ELR (cell line): ENCODE data around the gene SLC49A4.
A peak's percentile ranks its signal among the peaks of the same experiment; 100 is the strongest.
"Not testable (repeated sequence)": the region's sequence is repeated elsewhere in the genome, so short reads cannot be mapped to it uniquely, and the experiment has no call there.

Experiments
- DNase-seq: peaks from one replicate; pipeline ENCODE4 v3.0.0-alpha.2; 2015; ENCODE audit warnings: low read depth

The SLC49A4 gene, protein sequence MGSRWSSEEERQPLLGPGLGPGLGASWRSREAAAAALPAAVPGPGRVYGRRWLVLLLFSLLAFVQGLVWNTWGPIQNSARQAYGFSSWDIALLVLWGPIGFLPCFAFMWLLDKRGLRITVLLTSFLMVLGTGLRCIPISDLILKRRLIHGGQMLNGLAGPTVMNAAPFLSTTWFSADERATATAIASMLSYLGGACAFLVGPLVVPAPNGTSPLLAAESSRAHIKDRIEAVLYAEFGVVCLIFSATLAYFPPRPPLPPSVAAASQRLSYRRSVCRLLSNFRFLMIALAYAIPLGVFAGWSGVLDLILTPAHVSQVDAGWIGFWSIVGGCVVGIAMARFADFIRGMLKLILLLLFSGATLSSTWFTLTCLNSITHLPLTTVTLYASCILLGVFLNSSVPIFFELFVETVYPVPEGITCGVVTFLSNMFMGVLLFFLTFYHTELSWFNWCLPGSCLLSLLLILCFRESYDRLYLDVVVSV

DNA sequence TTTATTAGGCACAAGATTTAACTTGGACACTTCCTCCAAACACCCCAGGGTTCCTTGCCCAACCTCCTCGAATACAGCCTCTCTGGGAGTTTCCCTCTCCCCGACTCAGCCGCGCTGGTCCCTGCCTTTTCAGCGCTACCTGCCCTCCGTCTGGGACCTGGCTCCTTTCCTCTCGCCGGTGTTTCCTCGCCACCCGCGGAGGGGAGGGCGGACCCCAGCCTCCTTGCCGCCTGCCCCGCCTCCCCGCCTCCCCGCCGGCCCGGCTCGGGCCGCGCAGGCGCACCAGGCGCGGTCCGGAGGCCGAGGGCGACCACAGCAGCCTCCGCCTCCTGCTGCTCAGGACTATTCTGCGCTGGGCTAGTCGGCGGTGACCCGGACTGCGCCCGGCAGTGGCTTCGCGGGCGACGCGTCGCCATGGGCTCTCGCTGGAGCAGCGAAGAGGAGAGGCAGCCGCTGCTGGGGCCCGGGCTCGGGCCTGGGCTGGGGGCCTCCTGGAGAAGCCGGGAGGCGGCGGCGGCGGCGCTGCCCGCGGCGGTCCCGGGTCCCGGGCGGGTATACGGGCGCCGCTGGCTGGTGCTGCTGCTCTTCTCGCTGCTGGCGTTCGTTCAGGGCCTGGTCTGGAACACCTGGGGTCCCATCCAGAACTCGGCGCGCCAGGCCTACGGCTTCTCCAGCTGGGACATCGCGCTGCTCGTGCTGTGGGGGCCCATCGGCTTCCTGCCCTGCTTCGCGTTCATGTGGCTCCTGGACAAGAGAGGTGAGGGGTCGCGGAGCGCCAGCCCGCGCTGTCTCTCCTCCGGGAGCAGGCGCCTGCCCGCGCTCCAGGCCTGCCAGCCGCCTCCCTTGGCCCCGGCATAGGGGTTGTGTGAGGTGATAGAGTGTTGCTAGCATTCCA lies at the start of gene SLC49A4:
TSS of gene SLC49A4 (plus strand) at position 291 of the 895 bp plus-strand sequence. CDS start at position 415, 124 bp downstream.
- DNase-seq: peak; percentile 81

DNA sequence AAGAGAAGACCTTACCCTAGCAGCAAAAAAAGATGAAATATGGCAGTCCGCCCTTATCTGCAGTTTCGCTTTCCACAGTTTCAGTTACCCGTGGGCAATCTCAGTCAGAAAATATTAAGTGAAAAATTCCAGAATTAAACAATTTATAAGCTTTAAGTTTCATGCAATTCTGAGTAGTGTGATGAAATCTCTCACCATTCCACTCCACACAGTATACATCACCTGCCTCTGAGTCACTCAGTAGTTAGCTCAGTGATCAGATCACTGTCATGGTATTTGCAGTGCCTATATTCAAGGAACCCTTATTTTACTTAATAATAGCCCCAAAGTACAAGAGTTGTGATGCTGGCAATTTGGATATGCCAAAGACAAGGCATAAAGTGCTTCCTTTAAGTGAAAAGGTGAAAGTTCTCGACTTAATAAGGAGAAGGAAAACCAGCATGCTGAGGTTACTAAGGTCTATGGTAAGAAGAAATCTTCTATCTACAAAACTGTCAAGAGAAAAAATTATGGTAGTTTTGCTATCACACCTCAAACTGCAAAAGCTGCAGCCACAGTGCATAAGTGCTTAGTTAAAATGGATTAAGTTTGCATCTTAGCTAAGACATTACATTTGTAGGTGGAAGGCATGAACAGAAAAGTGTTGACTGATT lies 49.4 kb upstream of the SLC49A4 start:
- peak; percentile 73 for DNase-seq

DNA sequence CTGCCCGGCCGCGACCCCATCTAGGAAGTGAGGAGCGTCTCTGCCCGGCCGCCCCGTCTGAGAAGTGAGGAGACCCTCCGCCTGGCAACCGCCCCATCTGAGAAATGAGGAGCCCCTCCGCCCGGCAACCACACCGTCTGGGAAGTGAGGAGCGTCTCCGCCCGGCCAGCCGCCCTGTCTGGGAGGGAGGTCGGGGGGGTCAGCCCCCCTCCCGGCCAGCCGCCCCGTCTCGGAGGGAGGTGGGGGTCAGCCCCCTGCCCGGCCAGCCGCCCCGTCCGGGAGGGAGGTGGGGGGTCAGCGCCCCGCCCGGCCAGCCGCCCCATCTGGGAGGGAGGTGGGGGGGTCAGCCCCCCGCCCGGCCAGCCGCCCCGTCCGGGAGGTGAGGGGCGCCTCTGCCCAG lies 47.6 kb upstream of the SLC49A4 start:
- not testable (repeated sequence) for DNase-seq

DNA sequence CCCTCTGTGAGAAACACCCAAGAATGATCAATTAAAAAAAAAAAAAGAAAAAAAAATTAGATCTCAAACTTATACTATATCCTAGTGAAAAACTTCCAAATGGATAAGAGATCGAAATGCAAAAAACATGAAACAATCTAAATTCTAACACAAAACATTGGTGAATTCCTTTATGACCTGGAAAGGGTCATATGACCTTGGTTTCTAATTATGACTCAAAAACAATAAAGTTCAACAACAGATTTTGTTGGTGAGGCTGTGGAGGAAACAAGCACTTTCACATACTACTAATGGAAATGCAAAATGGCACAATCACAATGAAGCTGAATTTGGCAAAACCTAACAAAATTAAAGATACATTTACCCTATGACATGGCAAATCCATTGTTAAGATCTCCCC lies 46.5 kb upstream of the SLC49A4 start:
- DNase-seq: no peak

DNA sequence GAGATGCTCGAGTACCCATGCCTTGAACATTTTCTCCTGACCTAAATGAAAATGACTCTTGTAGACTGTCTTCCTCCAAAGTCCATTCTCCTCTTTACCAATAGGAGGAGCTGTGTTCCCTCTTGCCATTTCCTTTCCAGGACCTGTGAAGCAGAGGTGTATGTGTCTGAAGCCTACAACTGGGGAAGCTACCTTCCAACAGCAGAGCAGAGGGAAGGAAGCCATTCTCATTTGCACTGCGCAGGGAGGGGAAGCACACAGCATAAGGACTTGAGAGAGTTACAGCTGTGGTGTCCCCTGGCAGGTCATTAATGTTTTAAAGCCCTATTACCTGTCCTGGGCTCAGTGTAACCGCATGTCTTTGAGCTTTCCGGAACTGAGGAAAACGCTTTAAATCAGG lies 39.9 kb upstream of the SLC49A4 start:
- DNase-seq: peak; percentile 63

DNA sequence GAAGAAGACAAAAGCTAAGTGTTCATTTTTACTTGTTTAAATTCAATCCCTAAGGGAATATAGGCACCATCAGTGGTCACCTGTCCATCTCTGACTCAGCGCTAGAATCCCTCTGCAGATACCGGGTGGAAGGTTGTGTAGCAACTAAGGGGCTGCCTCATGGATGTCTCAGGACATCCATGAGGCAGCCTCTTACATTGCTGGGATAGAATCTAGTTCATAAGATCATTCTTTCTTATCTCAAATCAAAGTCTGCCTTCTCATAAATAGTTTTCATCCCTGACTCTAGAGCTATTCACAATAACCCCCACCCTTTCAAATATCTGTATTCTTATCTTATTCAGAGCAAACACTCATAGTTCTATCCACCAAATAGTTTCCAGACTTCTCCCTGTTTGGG lies 39.4 kb upstream of the SLC49A4 start:
- no peak for DNase-seq

DNA sequence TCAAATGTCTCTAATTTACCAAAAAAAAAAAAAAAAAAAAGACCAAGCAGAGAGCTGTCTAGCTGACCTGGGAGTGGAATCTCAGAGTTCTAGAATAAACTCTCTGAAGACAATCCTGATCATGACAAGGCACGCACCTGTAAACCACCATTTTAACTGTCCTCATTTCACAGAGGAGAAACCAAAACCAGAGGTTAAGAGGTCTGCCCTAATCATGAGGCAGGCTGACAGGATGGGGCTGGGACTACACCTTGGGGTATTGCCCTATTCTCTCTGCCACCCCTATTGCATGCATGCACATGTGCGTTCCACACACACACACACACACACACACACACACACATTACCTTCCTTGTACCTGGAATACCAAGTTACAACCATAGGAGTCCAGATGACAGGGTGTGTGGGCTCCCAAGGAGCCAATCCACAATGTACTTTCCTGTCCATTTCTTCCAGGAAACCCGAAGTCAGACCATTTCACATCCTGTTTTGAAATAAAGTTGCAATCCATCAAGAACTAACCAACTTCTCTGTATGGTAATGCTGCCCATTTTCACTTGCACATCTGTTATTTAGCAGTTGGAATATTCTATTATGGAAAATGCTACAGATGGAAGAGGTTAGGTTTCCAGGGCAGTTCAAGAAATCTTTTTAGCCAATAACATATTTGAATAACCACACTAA lies 35.9 kb upstream of the SLC49A4 start:
- no peak for DNase-seq

DNA sequence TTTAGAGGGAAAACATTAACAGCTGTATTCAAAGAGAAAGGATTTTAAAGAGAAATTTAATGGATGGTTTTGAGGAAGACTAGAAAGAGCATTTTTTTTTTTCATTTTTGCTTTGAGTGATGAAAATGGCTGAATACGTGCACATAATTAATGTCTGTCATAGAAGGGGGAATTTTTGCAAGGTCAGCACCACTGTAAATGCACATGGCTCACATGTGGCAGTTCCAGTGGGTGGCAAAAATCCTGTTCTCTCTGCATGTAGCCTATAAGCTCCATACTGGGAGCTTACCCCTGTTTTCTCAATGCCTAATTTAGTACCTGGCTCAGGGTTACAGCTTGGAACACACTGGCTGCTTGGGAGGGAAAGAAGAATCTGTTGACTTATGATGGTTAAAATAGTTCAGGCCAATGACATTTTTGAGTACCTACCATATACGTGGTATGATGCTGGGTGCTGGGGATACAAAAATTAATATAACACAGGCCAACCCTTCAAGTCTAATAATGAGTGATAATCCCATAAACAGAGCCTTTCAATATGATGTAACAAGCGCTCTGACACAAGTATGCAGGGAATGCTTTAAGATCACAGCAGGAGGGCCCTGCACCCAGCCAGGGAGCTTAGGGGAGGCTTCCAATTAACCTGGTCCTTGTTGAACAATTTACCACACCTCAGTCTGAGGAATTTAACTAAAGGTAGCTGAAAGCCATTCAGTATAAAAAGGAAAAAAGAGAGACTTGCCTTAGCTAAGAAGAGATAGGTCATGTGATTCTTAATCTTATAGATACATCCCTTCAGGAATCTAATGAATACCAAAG lies 34.2 kb upstream of the SLC49A4 start:
- no peak for DNase-seq

DNA sequence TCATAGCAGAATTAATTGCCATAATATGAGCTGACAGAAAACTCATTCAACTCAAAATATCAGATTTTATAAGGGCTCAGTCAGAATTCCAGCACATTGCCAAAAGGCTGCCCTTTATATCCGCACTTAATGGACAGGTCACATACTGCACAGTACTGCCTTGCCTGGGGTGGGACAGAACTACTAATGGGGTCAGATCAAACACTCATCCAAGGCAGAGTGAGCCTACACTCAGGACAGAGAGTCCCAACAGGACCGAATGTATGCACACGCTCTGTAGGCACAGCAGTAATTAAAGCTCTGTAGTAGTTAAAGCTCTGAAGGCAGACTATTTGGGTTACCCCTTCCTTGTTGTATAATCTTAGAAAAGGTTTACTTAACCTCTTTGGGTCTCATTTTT lies 28.4 kb upstream of the SLC49A4 start:
- DNase-seq: no peak

DNA sequence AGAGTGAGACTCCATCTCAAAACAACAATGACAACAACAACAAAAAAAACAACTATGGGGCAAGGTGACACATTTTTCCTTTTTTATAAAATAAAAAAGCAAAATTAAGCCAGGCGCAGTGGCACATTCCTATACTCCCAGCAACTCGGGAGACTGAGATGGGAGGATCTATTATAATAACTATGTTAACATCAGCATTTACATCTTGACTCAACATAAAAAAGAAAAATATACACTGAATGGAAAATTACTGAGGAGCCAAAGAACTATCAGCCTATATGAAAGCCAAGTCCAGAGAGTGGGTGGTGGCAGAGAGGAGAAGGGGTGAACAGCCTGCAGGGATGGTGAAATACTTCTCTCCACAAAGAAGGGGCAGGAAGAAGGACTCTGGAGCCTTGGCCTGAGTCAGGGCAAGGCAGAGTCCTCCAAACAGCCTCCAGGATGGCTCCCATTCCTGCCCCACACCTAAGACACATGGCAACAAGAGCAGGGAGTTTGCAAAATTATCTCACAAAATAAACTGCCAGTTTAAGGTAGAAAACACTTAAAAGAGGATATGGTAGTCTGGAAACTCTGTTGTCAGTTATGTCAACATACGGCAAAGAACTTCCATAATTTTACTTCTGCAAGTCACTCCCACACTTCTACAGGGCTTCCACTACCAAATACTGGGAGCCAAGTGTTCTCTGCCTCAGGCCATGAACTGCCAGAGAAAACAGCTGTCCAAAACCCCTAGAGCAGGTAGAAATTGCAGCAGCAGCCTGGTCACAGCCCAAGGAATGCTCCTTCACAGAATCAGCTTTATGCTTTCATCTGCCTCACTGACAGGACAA lies 27.1 kb upstream of the SLC49A4 start:
- DNase-seq: no peak

DNA sequence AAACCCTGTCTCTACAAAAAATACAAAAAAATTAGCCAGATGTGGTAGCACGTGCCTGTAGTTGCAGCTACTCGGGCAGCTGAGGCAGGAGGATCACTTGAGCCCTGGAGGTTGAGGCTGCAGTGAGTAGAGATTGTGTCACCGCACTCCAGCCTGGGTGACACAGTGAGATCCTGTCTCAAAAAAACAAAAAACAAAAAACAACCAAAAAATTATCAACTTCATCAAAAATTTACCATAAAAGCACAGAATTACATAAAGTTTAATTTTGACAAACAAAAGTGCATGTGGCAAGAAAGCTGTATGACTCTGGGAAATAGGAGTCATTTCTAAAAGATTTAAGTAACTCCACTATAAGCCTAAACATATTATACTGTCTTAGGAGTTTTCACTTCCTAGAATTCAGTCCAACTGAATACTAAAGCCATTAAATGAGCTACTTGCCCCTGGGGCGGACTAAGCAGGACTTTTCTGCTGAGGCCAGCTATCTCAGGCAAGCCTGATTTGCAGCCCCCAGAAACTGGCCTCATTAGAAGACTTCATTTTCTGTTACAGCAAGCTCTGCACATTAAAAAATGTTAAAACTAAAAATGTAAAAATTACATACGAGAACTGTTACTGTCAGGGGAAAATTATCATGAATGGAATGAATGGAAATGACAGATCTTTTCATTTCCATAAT lies 24.2 kb upstream of the SLC49A4 start:
- DNase-seq: no peak

DNA sequence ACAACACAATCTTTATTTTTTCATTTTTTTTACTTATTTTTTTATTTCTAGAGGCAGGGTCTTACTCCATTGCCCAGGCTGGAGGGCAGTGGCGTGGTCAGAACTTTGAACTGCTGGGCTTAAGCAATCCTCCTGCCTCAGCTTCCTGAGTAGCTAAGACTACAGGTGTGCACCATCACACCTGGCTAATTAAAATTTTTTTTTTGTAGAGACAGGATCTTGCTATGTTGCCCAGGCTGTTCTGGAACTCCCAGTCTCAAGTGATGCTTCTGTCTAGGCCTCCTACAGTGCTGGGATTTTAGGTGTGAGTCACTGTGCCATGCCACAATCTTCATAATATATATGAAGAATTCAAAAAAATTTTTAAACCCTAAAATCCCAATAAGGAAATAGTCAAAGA lies 22.0 kb upstream of the SLC49A4 start:
- no peak for DNase-seq

DNA sequence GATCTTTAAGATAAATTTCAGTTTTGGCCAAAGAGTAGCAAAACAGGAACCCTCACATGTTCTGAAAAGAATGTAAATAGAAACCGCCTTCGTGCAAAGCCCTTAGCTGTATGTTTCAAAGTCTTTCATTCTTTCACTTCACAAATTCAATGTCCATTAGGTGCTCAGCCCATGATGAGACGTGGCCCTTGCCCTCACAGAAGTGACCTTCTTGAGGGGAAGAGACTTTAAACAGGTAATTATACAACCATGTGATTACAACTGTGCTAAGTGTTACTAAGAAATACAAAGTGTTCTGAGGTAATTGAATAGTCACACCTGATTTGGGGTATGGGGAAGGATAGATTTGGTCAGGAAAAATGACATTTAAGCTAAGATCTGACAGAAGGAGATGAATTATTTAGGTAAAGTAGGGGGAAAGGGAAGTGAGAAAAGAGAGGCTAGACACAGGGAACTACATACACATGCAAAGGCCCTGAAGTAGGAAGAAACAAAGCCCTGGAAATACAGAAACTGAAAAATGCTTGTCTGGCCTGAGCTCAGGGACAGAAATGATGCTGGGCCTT lies 20.8 kb upstream of the SLC49A4 start:
- DNase-seq: no peak

DNA sequence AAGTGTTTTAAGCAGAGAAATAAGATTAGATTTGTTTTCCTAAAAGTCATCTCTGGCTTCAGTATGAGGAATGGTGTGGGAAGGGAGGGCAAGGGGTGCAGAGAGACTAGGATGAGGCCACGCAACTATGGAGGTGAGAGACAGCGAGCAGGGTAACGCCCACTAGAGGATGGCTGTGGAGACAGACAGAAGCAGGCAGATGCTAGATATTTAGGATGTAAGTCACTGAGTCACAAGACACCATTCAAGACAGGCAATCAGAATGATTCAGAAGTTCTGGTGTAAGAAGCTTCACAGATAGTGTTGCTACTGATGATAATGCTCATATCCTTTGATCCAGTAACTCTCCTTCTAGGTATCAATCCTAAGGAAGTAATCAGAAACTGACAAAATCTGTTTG lies 20.3 kb upstream of the SLC49A4 start:
- peak; percentile 72 for DNase-seq

DNA sequence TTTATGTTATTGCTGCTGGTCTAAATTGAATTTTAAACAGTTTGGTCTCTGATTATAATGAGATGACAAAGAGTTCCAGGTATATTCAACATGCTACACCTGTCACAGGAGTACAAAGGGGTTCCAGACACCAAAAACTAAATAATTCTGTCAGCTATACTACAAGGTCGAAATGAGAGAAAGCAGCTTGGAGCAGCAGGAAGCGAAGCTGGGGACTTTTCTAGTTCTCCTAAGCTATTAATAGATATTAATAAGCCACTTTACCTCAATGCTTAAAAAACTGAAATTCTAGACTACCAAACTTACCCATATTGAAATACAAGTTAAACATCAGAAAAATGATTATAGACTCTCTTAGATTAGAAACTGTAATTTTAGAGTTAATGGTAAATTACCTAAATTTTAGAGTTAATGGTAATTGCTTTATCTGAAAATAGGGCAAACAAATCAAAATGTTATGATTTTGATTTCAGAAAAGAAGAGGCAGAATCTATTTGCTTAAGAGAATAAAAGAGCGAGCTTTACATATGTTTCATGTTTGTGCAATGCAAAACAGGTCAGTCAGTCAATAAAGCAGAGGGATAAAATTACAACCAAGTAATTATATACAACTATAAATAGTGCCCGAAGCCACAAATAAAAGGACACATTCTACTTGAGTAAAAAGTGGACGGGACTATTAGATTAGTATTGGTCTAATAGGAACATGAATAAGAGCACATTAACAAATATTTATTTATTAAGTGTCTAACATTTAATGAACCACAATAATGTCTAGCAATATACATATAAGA lies 18.0 kb upstream of the SLC49A4 start:
- DNase-seq: no peak

DNA sequence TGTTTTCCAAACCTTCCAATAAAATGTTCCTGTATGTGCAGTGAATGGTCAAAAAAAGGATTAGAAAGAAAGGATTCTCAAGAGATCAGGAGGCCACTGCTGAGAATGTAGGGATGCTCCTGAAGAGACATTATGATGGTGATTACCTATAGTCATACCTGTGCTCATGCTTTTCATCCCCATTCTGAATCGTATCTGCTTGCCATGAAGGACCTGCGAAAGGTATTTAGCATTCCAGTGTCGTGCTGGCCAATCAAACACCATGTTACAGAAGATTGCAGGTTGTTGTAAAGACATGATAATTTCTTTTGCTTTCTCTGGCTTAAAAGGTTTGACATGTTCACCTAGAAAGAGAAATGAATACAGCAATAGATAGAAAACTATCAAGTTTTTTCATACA lies 17.3 kb upstream of the SLC49A4 start:
- no peak for DNase-seq

DNA sequence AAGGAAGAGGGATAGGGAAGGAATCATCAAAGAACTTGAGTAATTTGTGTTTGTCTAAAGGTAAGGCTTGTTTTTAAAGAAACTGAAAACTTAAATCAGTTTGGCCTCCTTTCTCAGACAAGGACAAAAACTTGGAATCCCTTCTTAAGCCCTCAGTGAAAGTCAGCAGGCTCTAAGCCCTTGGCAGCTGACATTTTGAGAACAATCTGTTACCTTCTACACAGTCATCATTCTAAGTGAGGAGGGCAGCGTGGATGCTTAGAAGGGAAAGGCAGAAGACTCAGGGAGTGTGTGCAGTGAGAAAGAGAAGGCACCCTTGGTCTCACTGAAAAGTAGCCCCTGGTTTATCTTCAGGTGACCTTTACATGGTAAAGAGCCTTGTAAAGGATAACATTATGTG lies 12.1 kb upstream of the SLC49A4 start:
- no peak for DNase-seq

DNA sequence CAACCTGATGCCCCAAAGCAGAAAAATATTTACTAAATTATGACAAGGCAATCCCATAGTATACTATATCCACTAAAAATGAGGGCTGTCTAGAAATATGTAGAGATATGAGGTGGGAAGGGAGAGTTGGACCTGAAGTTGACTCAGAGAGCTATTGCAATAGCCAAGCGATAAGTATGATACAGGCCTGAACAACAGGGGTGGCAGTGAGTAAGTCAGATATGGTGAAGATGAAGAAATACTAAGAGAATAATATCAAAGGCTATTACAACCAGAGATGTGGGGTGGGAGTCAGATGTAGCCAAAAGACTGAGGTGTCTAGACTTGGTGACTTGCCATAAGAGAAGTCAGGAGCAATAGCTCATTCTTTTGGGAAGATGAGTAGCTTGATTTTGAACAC lies 10.4 kb upstream of the SLC49A4 start:
- peak; percentile 69 for DNase-seq
